HG03280 (cell line): Measurements from ENCODE around the gene MRO.
"Not testable (repeated sequence)": the region's sequence is repeated elsewhere in the genome, so short reads cannot be mapped to it uniquely, and the experiment has no call there.

Source experiments
- ATAC-seq: cut with Tn5 transposase; IDR thresholded peaks from one replicate; pipeline ENCODE4 v1.9.1; 2021; ENCODE audit warnings: mild to moderate bottlenecking, moderate library complexity; ENCODE audit not compliant: unreplicated experiment

The MRO gene

DNA sequence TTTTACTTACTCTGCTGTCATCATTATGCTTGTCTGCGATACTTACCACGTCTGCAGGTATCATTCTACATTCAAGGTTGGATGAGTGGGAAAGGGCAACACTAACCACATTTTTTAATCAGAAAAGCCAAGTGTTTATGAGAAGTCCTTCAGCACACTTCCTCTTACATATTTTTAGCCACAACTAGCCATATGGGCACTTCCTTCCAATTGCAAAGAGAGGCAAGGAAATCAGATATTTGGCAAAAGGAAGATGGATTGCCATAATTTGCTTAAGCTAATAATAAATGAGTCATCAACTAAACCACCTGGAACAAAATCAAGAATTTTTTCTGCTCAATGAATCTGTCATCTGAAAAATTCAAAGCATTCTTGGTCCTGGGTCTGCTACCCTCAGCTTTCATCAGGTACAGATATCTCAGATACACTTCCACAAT, 16.7 kb upstream of the MRO start:
- no peak for ATAC-seq

DNA sequence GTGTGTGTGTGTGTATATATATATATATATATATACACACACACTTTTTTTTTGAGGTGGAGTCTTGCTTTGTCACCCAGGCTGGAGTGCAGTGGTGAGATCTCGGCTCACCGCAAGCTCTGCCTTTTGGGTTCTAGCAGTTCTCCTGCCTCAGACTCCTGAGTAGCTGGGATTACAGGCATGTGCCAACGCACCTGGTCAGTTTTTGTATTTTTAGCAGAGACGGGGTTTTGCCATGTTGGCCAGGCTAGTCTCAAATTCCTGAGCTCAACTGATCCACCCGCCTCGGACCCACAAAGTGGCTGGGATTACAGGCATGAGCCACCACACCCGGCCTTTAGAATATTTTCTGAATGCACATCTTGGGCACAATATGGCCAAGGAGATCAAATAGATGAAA, 13.7 kb upstream of the MRO start:
- not testable (repeated sequence) for ATAC-seq

DNA sequence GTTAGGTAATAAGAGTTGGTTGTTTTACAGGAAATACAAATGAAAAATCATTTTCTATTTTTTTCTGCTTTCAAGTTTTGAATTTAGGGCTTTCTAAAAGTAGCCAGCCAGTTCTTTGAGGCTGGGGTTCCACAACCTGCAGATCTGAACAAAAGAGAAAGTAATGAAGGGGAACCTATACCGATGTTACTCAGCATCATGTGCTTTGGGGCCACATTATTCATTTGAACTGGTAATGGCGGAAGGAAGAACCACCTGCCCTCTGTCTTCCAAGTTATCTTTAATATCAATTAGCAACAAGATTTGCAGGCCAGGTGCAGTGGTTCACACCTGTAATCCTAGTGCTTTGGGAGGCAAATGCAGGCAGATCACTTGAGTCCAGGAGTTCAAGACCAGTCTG, 12.9 kb upstream of the MRO start:
- ATAC-seq: peak; percentile 67

DNA sequence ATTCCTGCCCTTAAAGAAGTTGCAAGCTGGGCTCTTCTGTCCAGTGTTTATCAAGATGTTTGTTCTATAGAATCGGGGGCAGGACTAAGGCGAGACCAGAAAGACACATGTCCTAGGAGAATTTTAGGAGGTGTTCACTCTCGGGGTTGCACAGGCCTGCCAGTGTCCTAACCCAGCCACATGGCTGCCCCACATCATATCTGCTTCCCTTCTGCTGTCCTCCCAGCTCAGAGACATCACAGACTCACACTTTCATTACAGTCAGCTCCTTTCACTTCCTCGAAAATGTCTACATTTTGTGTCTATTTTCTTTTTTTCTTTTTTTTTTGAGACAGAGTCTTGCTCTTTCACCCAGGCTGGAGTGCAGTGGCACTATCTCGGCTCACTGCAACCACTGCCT, 10.7 kb upstream of the MRO start:
- peak; percentile 65 for ATAC-seq

DNA sequence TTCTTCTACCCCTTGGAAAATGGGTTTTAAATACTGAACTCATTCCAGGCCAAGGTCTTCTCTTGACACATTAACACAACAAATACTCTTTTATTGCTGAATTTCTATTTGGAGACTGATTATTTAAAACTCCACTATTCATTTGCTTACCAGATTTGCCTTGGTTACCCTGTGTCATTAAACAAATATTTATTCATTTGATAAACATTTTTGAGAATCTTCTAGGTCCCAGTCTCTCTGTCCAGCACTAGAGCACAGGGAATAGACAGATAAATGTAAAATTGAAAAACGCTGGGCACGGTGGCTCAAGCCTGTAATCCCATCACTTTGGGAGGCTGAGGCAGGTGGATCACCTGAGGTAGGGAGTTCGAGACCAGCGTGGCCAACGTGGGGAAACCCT, 9.8 kb upstream of the MRO start:
- no peak for ATAC-seq

DNA sequence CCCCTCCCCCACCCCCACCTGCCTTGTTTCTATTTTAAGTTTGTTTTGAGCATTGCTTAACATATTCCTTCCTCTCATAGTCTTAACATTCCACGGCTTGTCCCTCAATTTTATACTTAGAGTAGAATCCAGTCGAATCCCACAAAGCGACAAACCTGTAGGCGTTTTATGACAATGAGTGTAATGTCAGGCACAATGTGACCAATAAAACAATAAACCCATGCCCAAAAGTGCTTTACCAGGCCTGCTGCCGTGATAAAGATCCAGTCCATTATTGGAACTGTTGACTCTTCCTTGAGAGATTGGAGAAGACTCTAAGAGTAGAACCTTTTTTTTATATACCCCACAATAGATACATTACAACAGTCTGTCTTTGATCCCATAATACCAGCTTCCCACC, 6.2 kb upstream of the MRO start:
- no peak for ATAC-seq

DNA sequence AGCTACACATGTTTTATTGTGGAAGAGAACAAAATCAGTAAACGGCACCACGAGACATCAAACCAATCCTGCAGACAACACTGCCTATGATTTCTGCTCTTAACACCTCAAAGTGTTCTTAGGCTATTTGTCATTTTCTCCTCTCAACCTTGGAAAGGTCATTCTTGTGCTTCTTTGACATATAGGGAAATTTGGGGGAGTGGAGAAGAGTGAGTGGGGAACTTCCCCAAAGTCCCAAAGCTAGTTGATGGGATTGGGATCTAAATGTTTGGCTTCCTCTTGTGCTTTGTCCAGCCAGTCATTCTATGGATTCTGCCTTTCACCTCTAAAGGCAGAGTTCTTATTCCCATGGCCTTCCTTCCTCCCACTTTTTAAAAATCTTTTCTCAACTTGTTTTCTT, 5.8 kb upstream of the MRO start:
- ATAC-seq: no peak

DNA sequence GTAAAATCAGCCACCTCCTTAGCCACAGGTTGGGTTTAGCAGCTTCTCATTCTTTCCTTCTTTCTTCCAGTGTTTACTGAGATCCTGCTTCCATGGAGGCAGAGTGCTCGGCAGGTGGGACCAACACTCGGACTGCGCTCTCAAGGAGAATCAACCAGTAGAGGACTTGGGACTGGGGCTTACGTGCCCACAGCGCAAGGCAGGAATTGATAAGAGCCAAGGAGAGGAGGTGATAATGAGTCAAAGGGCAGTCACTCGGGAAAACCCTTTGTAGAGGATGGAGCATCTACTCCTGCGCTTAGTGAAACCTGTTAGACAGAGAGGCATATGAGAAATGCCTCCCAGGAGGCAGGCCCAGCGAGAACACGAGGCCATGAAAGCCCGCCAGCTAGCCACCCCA, 2.9 kb upstream of the MRO start:
- ATAC-seq: no peak

DNA sequence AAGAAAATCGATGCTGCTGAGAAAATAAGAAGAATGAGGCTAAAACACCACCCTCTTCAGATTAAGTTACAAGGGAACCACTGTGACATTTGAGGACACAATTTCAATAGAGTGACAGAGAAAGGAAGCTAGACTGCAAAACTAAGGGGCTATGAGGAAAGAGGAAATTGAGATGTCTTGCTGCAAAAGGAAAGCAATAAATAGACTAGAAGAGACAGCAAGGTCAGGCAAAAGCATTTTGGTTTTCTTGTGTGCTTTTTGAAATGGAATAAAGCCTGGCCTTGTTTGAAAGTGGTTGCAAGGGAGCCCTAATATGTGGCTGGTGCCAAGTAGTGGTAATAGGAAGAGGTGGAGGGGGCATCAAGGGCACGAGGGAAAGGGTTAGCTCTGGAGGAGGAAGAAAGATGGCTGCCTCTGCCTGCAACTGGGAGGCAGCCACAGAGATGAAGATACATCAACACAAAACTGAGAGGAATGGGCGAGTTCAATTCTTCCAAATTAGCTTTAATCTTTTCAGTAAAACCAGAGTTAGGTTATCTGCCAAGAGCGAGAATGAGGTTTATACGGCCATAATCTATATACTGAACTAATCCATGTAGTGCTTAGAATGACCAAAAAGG, 1.2 kb upstream of the MRO start:
- ATAC-seq: no peak

DNA sequence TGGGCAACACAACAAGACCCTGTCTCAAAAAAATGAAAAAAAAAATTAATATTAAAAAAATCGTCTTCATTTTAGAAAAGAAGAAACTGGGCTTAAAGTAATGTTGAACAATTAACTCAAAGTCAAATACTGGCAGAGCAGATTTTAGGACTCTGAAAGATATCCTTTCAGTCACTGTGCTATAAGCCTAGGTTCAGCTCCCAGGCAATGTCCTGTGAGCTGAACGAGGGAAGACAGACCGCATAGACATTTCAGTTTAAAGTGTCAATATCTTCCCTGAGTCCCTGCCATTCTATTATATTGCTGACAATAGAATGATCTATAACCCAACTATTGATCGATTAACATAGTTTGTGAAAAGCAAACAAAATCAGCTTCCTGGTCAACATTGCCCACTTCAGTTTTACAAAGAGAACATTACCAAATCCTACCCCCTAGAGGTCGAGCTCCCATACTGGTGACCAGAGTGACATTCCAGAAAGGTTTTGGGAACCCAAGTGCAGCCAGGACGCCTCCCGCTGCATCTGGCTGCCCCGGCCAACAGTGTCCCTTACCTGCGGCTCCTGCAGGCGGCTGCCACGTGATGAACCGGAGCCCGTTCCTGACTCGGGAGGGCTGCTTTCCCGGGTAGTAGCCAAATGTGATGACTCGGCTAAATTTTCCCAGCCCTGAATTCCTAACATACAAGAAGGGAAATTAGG, 639 bp downstream of the MRO start:
- ATAC-seq: no peak

DNA sequence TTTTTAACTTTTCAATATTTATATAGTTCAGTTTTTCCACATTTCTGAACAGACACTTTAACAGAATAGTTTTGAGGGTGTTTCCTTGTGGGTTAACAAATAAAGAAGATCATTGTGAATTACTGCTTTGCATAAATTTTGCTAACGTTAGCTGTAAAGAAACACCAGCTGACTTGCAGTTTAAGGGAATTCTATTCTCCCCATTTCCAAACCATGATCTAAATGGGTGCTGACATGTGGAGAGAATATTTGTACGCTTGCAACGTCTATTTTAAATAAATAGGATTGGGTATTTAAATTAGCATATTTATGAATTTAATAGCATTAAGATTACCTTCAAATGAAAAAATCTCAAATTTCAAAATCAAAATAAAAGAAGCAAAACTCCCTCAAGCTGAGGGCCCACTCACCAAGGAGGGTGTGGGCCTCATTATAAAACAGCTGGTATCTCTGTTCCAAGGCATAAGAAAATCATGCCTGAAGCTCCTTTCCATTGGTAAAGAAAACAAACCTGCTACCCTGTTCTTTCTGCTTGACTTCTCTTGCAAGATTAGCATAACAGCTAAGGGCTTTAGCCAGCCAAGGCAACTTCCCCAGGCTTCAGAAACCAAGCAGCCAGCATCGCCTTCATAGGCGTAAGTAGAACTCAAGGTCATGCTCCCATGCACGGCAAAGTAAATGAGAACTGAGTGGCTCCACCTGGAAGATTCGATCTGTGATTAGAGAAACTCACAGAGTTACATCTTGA, 3.2 kb downstream of the MRO start:
- no peak for ATAC-seq

DNA sequence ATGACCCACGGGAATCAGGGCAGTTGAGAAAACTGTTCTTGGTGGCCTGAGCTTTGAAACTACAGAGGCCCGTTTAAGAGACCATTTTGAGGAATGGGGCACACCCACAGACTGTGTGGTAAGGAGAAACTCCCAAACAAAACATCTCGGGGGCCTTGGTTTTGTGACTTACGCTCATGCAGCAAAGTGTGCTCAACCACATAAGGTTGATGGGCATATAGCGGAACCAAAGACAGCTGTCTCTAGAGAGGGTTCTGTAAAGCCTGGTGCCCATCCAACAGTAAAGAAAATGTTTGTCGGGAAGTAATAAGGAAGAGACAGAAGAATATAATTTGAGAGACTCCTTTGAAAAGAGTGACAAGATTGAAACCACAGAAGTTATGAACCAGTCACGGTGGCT, 5.4 kb downstream of the MRO start:
- ATAC-seq: no peak

DNA sequence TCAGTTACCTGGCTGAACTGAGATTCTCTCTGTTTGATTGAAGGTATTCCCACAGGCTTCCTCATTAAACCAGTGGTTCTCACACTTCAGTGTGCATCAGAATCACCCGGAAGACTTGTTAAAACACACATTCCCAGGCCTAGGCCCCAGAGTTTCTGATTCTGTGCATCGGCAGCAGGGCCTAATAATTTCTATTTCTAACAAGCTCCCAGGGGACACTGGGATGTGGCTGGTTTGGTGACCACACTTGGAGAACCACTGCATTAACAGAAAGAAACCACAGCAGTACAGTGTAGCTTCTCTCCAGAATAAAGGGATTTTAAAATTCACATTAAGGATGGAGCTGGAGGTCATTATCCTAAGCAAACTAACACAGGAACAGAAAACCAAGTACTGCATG, 6.5 kb downstream of the MRO start:
- ATAC-seq: no peak

DNA sequence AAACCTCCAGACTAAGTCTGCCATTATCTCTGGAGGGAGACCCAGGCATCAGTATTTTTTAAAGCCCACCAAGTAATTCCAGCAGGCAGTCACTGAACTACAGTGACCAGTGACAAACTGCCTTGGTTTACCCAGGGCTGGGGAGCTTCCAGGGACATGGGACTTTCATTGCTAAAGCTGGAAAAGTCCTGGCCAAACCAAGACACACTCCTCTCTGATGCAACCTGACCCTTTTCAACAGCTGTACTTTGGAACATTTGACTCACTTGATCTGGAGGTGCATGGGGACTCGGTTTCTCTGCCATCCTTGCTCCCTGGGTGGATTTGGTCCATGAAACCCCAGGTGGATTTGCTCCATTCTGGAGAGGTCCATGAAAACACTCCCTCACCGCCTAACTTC, 7.0 kb downstream of the MRO start:
- ATAC-seq: no peak

DNA sequence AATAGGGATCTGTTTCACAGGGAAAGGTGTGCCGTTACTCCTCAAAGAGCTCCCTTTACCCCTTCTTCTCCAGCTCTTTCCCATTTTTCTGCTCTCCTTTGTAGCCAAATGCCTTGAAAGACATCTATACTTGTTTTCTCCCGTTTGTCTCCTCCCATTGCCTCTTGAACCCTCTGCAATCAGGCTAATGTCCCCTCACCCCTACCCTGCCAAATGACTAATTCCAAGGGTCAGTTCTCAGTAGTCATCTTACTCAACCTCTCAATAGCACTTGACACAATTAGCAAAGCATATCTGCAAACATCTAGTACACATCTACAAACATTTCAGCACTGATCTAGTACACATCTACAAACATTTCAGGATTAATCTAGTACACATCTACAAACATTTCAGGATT, 12.6 kb downstream of the MRO start:
- ATAC-seq: no peak

DNA sequence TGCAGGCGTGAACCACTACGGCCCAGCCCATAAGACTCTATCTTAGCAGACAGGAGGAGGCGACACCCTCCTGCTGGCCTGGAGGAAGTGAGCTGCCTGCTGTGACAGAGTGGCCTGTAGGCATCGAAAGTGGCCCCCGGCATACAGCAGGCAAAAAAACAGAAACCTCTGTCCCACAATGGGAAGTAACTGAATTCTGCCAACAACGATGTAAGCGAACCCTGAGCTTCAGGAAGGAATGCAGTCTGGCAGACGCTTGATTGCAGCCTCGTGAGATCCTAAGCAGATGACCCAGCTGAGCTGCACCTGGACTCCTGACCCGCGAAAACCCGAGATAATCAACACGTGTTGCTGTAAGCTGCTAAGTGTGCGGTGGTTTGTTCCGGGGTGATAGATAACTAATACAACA, 13.6 kb downstream of the MRO start:
- no peak for ATAC-seq

DNA sequence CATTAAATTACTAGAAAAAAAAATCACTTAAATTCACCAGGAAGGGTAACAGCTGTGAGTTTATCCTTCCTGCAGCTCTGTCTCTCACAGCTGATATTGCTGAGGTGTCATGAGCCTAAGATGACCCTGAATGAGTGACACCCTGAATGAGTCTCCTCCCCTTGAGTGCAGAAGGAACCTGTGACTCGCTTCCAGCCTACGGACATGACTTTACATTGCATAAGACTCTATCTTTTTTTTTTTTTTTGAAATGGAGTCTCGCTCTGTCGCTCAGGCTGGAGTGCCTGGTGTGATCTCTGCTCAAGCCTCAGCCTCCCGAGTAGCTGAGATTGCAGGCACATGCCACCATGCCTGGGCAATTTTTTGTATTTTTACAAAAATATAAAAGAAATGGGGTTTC, 14.1 kb downstream of the MRO start:
- no peak for ATAC-seq

DNA sequence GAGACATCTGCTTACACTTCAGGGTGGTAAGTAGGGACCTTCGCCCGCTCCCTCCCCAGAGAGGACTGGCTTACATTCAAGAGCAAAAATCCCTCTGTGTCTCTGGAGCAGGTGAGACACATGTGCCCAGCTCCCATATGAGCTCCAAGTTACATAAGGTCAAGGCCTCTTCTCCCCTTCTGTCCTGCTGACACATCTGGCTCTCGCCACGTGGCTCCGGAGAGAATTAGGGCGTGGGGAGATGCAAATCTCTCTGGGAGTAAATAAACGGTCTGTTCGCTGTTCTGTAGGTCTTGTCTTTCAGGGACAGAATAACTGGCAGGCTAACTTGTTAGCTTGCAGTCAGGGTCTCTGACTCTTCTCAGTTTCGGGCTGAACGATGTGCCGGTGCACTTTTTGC, 16.2 kb downstream of the MRO start:
- no peak for ATAC-seq

DNA sequence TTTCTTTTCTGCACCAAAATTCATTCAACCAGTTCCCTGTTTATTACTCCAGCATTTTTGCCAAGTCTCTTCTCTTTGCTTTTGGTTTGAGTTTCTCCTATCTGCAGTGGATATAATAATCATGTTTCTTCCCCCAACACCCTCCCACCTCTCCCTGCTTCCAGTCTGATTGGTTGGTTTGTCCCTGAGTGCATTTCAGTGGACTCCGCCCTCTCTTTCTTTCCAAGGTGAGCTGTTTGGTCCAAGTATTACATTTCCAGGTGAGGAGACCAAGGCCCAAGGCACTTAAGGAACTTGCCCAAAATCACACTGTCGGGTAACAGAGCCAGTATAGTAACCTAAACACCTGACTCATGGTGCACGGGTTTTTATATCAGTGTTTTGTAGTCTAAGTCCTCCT, 17.7 kb downstream of the MRO start:
- no peak for ATAC-seq

DNA sequence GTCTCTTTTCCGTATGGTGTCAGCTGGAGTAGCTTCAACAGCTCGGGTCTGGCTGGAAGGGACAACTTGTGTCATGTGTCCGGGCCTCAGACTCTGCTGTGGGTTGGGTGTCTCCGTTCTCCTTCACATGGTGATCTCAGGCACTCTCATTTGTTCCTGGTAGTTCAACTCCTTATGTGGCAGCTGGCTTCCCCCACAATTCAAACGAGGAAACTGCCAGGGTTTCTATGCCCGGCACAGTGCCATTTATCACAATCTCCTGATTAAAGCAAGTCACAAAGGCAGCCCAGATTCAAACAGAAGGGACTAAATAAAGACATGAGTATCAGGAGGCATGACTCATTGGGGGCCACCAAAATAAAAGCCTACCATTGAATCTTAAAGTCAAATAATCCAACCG, 22.7 kb downstream of the MRO start:
- no peak for ATAC-seq

DNA sequence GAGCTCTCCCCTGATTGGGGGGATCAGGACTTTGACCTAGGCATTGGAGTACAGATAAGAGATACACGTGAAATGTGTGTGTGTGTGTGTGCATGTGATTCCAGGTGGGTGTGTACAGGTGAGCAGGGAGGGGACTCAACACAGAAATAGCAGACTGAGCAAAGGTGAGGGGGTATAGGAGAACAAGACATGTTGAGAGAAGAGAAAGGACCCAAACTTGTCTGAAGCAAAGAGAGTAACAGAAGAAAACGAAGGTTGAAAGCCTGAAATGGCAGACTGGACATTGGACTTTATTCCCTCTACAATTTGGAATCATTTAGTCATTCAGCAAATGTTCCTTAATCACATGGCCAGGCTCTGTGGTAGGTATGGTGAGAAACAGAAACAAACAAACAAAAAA, 23.3 kb downstream of the MRO start:
- ATAC-seq: no peak
